ENCODE results near the gene AP1M1. TPM values are rescaled to one million over a fixed set of nuclear protein-coding genes. Genes with fewer than 3 reads are reported as not detected.

AP1M1 gene
- total RNA-seq, 2 donors from 2014 or later, result 35.0 to 51.6 TPM

DNA sequence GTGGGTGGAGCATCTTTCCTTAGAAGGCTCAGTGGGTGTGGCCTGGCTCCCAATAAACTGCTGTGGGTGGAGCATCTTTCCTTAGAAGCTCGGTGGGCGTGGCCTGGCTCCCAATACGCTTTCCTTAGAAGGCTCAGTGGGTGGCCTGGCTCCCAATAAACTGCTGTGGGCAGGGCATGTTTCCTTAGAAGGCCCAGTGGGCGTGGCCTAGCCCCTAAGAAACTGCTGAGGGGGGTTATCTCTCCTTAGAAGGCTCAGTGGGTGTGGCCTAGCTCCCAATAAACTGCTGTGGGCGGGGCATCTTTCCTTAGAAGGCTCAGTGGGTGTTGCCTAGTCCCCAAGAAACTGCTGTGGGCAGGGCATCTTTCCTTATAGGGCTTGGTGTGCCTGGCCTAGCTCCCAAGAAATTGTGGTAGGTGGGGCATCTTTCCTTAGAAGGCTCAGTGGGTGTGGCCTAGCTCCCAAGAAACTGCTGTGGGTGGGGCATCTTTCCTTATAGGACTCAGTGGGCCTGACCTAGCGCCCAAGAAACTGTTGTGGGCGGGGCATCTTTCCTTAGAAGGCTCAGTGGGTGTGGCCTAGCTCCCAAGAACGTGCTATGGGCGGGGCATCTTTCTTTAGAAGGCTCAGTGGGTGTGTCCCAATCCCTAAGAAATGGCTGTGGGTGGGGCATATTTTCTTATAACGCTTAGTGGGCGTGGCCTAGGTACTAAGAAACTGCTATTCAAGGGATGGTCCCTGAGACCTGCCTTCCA, 44.0 kb upstream of the AP1M1 start:
- H3K36me3 ChIP-seq (ENCODE audit: control insufficient read depth, insufficient read depth, low read length), result no peaks in the 10 kb centered on the region
- Mint-ChIP-seq H3K4me3 (no peak overlapping the region), H3K27ac (no peak overlapping the region), H3K9me3 (no peaks in the 10 kb centered on the region), H3K4me1 (no peaks in the 10 kb centered on the region), H3K36me3 (ENCODE audit: low read depth) (no peaks in the 10 kb centered on the region), H3K27me3 (ENCODE audit: insufficient read depth) (no peaks in the 10 kb centered on the region)
- H3K27ac ChIP-seq (ENCODE audit: low read depth, low read length), result no peak overlapping the region
- TF ChIP-seq CTCF (conservative IDR thresholded peaks at IDR 0.05), result no peak
- H3K4me1 ChIP-seq (ENCODE audit: control insufficient read depth, insufficient read depth, low read length), result no peaks in the 10 kb centered on the region
- peak; percentile 70 for DNase-seq
- H3K4me3 ChIP-seq (ENCODE audit: low read length), result no peak overlapping the region
- no peak overlapping the region for H3K9ac ChIP-seq (ENCODE audit: extremely low read depth, low read length, poor library complexity, severe bottlenecking)
- H3K9me3 ChIP-seq (ENCODE audit: control insufficient read depth, low read length), result peaks cover 5% of the 10 kb centered on the region
- 83 to 85% methylated on average over 9 to 11 of the region's 11 CpGs for WGBS, 2 experiments (ENCODE audit: insufficient coverage in 1 of 2, insufficient read length in 1 of 2)
- H3K27me3 ChIP-seq (ENCODE audit: control insufficient read depth, insufficient read depth, low read length, poor library complexity, severe bottlenecking), result no peaks in the 10 kb centered on the region

GRCh38 chr19:16154557-16154956, 43.2 kb upstream of the AP1M1 start:
- H3K36me3 Mint-ChIP-seq (ENCODE audit: low read depth), result no peaks in the 10 kb centered on the region
- TF ChIP-seq CTCF (conservative IDR thresholded peaks at IDR 0.05), result no peak
- H3K4me1 ChIP-seq (ENCODE audit: control insufficient read depth, insufficient read depth, low read length), result no peaks in the 10 kb centered on the region
- no peak overlapping the region for H3K27ac Mint-ChIP-seq
- H3K9me3 Mint-ChIP-seq, result no peaks in the 10 kb centered on the region
- no peak overlapping the region for H3K4me3 ChIP-seq (ENCODE audit: low read length)
- H3K27me3 Mint-ChIP-seq (ENCODE audit: insufficient read depth), result no peaks in the 10 kb centered on the region
- 93% methylated on average over 7 to 8 of the region's 8 CpGs for WGBS, 2 experiments (ENCODE audit: insufficient coverage in 1 of 2, insufficient read length in 1 of 2)
- H3K27ac ChIP-seq (ENCODE audit: low read depth, low read length), result no peak overlapping the region
- no peaks in the 10 kb centered on the region for H3K4me1 Mint-ChIP-seq
- H3K9me3 ChIP-seq (ENCODE audit: control insufficient read depth, low read length), result peaks cover 5% of the 10 kb centered on the region
- DNase-seq, result no peak
- no peaks in the 10 kb centered on the region for H3K36me3 ChIP-seq (ENCODE audit: control insufficient read depth, insufficient read depth, low read length)
- no peak overlapping the region for H3K4me3 Mint-ChIP-seq
- H3K9ac ChIP-seq (ENCODE audit: extremely low read depth, low read length, poor library complexity, severe bottlenecking), result no peak overlapping the region
- H3K27me3 ChIP-seq (ENCODE audit: control insufficient read depth, insufficient read depth, low read length, poor library complexity, severe bottlenecking), result no peaks in the 10 kb centered on the region

DNA sequence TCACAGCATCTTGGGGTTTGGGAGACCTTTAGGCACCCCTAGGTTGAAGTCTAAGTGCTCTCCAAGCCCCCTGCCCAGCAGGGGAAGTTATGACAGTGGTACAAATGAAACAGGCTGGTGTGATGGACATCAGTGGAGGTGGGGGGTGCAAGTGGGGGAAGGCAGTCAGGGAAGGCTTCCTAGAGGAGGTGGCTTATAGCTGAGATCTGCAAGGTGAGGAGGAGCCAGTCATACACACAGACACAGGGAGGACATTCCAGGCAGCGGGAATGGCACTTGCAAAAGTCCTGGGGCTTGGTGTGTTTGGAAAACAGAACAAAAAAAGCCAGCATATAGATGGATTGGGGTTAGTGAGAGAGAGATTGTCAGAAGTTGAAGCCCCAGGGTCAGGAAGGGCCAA, 42.6 kb upstream of the AP1M1 start:
- Histone ChIP-seq H3K9me3 (ENCODE audit: control insufficient read depth, low read length) (peaks cover 5% of the 10 kb centered on the region), H3K9ac (ENCODE audit: extremely low read depth, low read length, poor library complexity, severe bottlenecking) (no peak overlapping the region), H3K4me3 (ENCODE audit: low read length) (no peak overlapping the region), H3K36me3 (ENCODE audit: control insufficient read depth, insufficient read depth, low read length) (no peaks in the 10 kb centered on the region), H3K4me1 (ENCODE audit: control insufficient read depth, insufficient read depth, low read length) (no peaks in the 10 kb centered on the region), H3K27ac (ENCODE audit: low read depth, low read length) (no peak overlapping the region), H3K27me3 (ENCODE audit: control insufficient read depth, insufficient read depth, low read length, poor library complexity, severe bottlenecking) (no peaks in the 10 kb centered on the region)
- H3K36me3 Mint-ChIP-seq (ENCODE audit: low read depth), result no peaks in the 10 kb centered on the region
- H3K9me3 Mint-ChIP-seq, result no peaks in the 10 kb centered on the region
- WGBS, 2 experiments (ENCODE audit: insufficient coverage in 1 of 2, insufficient read length in 1 of 2), result 83 to 93% methylated on average over 1 of the region's 1 CpG
- H3K27ac Mint-ChIP-seq, result no peak overlapping the region
- TF ChIP-seq CTCF (conservative IDR thresholded peaks at IDR 0.05), result no peak
- no peak overlapping the region for H3K4me3 Mint-ChIP-seq
- H3K27me3 Mint-ChIP-seq (ENCODE audit: insufficient read depth), result no peaks in the 10 kb centered on the region
- DNase-seq, result no peak
- no peaks in the 10 kb centered on the region for H3K4me1 Mint-ChIP-seq

Measured in endodermal cell (in vitro differentiated cells).